Right hindlimb (tissue), 1 donor: ENCODE measurements around the gene DYRK2.
A peak's percentile ranks its signal among the peaks of the same experiment; 100 is the strongest.

Experiments used
- DNase-seq: peaks from one replicate; pipeline ENCODE4 v3.0.0-alpha.2; 2018

The DYRK2 gene

GRCh38 chr12:67647181-67647798 lies 1.3 kb upstream of the DYRK2 start:
- peak; percentile 40 for DNase-seq

- peak; percentile 93 for DNase-seq
Measured at GRCh38 chr12:67647799-67648520, 585 bp upstream of the DYRK2 start.

- no peak for DNase-seq
Measured at GRCh38 chr12:67649261-67649569, 670 bp downstream of the DYRK2 start.

- DNase-seq = peak; percentile 61
Measured at GRCh38 chr12:67649570-67650387, 1.2 kb downstream of the DYRK2 start.

GRCh38 chr12:67650388-67651131 lies 2.0 kb downstream of the DYRK2 start:
- DNase-seq = peak; percentile 63

- DNase-seq = no peak
Measured at GRCh38 chr12:67651132-67651695, 2.7 kb downstream of the DYRK2 start.

- no peak for DNase-seq
Measured at GRCh38 chr12:67655829-67656228, 7.3 kb downstream of the DYRK2 start.

- DNase-seq = no peak
Measured at GRCh38 chr12:67656251-67656650, 7.7 kb downstream of the DYRK2 start.

GRCh38 chr12:67658486-67658885 lies 9.9 kb downstream of the DYRK2 start:
- no peak for DNase-seq

GRCh38 chr12:67659292-67659691 lies 10.7 kb downstream of the DYRK2 start:
- DNase-seq = no peak

GRCh38 chr12:67661311-67662021 lies 12.9 kb downstream of the DYRK2 start:
- DNase-seq = no peak

GRCh38 chr12:67662910-67663538 lies 14.5 kb downstream of the DYRK2 start:
- no peak for DNase-seq

GRCh38 chr12:67664171-67664570 lies 15.6 kb downstream of the DYRK2 start:
- no peak for DNase-seq

- no peak for DNase-seq
Measured at GRCh38 chr12:67665679-67666078, 17.1 kb downstream of the DYRK2 start.

GRCh38 chr12:67666605-67667004 lies 18.1 kb downstream of the DYRK2 start:
- no peak for DNase-seq

- peak; percentile 45 for DNase-seq
Measured at GRCh38 chr12:67667276-67668073, 18.9 kb downstream of the DYRK2 start.

GRCh38 chr12:67669217-67669933 lies 20.8 kb downstream of the DYRK2 start:
- DNase-seq = no peak

- DNase-seq = no peak
Measured at GRCh38 chr12:67669934-67670631, 21.5 kb downstream of the DYRK2 start.

- DNase-seq = no peak
Measured at GRCh38 chr12:67671419-67671818, 22.9 kb downstream of the DYRK2 start.

- DNase-seq = no peak
Measured at GRCh38 chr12:67671892-67672291, 23.3 kb downstream of the DYRK2 start.
